HL-60 (cell line): ENCODE data around the gene KLK7.

ENCODE experiments used
- GABPA ChIP-seq: IDR thresholded peaks from 2 replicates; pipeline ENCODE4 v1.6.1; 2012; ENCODE audit warnings: low read depth
- POLR2AphosphoS5 ChIP-seq: IDR thresholded peaks from 2 replicates; pipeline ENCODE4 v1.6.1; 2012; ENCODE audit warnings: low read depth
- SPI1 ChIP-seq: IDR thresholded peaks from 2 replicates; pipeline ENCODE4 v1.6.1; 2012; ENCODE audit warnings: low read depth, mild to moderate bottlenecking, borderline replicate concordance
- TF ChIP-seq, protein P1 (sequence below): IDR thresholded peaks from one replicate; pipeline ENCODE4 v1.5.1; 2011; ENCODE audit warnings: low read length, control low read depth, inconsistent platforms; ENCODE audit not compliant: insufficient read depth
- TF ChIP-seq, protein P2 (sequence below): IDR thresholded peaks from 2 replicates; pipeline ENCODE4 v1.6.1; 2012; ENCODE audit warnings: low read depth; ENCODE audit not compliant: insufficient replicate concordance

DNA sequence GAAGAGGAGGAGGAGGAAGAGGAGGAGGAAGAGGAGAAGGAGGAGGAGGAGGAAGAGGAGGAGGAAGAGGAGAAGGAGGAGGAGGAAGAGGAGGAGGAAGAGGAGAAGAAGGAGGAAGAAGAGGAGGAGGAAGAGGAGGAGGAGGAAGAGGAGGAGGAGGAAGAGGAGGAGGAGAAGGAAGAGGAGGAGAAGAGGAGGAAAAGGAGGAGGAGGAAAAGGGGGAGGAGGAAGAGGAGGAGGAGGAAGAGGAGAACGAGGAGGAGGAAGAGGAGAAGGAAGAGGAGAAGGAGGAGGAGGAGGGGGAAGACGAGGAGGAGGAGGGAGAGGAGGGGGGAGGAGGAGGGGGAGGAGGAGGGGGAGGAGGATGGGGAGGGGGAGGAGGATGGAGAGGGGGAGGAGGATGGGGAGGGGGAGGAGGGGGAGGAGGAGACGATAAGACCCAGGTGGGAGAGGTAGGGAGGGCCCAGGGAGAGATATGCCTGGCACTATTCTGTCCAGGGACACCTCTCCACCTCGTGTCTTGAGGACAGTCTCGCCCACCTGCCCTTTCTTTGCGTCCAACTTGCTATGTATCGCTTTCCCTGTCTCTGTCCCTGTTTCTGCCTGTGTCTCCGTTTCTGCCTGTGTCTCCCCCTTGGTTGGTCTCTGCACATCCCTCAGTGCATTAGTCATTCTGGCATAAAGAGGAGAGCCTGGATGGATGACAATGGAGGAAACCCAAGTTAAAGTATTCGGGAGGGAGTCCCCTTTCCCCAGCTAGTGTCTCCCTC, 23.8 kb downstream of the KLK7 start:
- TF ChIP-seq POLR2AphosphoS5 = no peak
- TF ChIP-seq, protein P1, sequence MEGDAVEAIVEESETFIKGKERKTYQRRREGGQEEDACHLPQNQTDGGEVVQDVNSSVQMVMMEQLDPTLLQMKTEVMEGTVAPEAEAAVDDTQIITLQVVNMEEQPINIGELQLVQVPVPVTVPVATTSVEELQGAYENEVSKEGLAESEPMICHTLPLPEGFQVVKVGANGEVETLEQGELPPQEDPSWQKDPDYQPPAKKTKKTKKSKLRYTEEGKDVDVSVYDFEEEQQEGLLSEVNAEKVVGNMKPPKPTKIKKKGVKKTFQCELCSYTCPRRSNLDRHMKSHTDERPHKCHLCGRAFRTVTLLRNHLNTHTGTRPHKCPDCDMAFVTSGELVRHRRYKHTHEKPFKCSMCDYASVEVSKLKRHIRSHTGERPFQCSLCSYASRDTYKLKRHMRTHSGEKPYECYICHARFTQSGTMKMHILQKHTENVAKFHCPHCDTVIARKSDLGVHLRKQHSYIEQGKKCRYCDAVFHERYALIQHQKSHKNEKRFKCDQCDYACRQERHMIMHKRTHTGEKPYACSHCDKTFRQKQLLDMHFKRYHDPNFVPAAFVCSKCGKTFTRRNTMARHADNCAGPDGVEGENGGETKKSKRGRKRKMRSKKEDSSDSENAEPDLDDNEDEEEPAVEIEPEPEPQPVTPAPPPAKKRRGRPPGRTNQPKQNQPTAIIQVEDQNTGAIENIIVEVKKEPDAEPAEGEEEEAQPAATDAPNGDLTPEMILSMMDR = no peak
- TF ChIP-seq GABPA = no peak
- TF ChIP-seq, protein P2, sequence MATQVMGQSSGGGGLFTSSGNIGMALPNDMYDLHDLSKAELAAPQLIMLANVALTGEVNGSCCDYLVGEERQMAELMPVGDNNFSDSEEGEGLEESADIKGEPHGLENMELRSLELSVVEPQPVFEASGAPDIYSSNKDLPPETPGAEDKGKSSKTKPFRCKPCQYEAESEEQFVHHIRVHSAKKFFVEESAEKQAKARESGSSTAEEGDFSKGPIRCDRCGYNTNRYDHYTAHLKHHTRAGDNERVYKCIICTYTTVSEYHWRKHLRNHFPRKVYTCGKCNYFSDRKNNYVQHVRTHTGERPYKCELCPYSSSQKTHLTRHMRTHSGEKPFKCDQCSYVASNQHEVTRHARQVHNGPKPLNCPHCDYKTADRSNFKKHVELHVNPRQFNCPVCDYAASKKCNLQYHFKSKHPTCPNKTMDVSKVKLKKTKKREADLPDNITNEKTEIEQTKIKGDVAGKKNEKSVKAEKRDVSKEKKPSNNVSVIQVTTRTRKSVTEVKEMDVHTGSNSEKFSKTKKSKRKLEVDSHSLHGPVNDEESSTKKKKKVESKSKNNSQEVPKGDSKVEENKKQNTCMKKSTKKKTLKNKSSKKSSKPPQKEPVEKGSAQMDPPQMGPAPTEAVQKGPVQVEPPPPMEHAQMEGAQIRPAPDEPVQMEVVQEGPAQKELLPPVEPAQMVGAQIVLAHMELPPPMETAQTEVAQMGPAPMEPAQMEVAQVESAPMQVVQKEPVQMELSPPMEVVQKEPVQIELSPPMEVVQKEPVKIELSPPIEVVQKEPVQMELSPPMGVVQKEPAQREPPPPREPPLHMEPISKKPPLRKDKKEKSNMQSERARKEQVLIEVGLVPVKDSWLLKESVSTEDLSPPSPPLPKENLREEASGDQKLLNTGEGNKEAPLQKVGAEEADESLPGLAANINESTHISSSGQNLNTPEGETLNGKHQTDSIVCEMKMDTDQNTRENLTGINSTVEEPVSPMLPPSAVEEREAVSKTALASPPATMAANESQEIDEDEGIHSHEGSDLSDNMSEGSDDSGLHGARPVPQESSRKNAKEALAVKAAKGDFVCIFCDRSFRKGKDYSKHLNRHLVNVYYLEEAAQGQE = no peak
- TF ChIP-seq SPI1 = no peak
